RWPE2 (cell line): Measurements from ENCODE around the gene GOLT1B.

Experiments
- ATAC-seq: fragments of 200-7000 bp; cut with Tn5 transposase; 3 replicates; pipeline ENCODE4 v1.9.1; 2021; ENCODE audit warnings: low read depth
- DNase-seq: peaks from one replicate; pipeline ENCODE4 v3.0.0-alpha.2; 2020; ENCODE audit warnings: low spot score
- H3K27ac ChIP-seq: fragments of 450-650 bp; 2 replicates; pipeline ENCODE4 v1.5.1; 2017; ENCODE audit warnings: mild to moderate bottlenecking; ENCODE audit not compliant: poor library complexity, severe bottlenecking
- H3K27me3 ChIP-seq: fragments of 250-450 bp; sonication (Bioruptor Pico); 2 replicates; pipeline ENCODE4 v1.5.1; 2021; ENCODE audit warnings: mild to moderate bottlenecking, moderate library complexity; ENCODE audit not compliant: insufficient read depth, poor library complexity, severe bottlenecking
- H3K36me3 ChIP-seq: fragments of 250-450 bp; sonication (Bioruptor Pico); 2 replicates; pipeline ENCODE4 v1.5.1; 2020; ENCODE audit warnings: low read depth, mild to moderate bottlenecking, moderate library complexity
- H3K4me1 ChIP-seq: fragments of 250-450 bp; sonication (Bioruptor Pico); 2 replicates; pipeline ENCODE4 v1.5.1; 2021; ENCODE audit warnings: mild to moderate bottlenecking, moderate library complexity; ENCODE audit not compliant: insufficient read depth, poor library complexity, severe bottlenecking
- H3K4me3 ChIP-seq: fragments of 250-450 bp; sonication (Bioruptor Pico); 2 replicates; pipeline ENCODE4 v1.5.1; 2021; ENCODE audit warnings: mild to moderate bottlenecking, moderate library complexity; ENCODE audit not compliant: severe bottlenecking
- H3K9me3 ChIP-seq: fragments of 250-450 bp; sonication (Bioruptor Pico); 2 replicates; pipeline ENCODE4 v1.5.1; 2021; ENCODE audit warnings: mild to moderate bottlenecking, moderate library complexity; ENCODE audit not compliant: severe bottlenecking
- TF ChIP-seq, protein P1 (sequence below): fragments of 450-650 bp; IDR thresholded peaks from one replicate; pipeline ENCODE4 v1.5.1; 2017; ENCODE audit warnings: mild to moderate bottlenecking, moderate library complexity; ENCODE audit not compliant: poor library complexity, severe bottlenecking

The GOLT1B gene

GRCh38 chr12:21558100-21558679, 56.6 kb downstream of the GOLT1B start:
- no peak for ATAC-seq
- H3K4me3 ChIP-seq: no peak overlapping the region

GRCh38 chr12:21559855-21560569, 58.4 kb downstream of the GOLT1B start:
- peak overlapping the region; percentile 67 for H3K27ac ChIP-seq
- no peak for DNase-seq
- TF ChIP-seq, protein P1, sequence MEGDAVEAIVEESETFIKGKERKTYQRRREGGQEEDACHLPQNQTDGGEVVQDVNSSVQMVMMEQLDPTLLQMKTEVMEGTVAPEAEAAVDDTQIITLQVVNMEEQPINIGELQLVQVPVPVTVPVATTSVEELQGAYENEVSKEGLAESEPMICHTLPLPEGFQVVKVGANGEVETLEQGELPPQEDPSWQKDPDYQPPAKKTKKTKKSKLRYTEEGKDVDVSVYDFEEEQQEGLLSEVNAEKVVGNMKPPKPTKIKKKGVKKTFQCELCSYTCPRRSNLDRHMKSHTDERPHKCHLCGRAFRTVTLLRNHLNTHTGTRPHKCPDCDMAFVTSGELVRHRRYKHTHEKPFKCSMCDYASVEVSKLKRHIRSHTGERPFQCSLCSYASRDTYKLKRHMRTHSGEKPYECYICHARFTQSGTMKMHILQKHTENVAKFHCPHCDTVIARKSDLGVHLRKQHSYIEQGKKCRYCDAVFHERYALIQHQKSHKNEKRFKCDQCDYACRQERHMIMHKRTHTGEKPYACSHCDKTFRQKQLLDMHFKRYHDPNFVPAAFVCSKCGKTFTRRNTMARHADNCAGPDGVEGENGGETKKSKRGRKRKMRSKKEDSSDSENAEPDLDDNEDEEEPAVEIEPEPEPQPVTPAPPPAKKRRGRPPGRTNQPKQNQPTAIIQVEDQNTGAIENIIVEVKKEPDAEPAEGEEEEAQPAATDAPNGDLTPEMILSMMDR: no peak

More at GRCh38 chr12:21558100-21558679, 56.6 kb downstream of the GOLT1B start:
- Histone ChIP-seq H3K9me3 (no peaks in the 10 kb centered on the region), H3K4me1 (peaks cover 16% of the 10 kb centered on the region), H3K27me3 (no peaks in the 10 kb centered on the region), H3K27ac (no peak overlapping the region), H3K36me3 (no peaks in the 10 kb centered on the region)
- TF ChIP-seq, protein P1: no peak
- no peak for DNase-seq

GRCh38 chr12:21561158-21561557, 59.6 kb downstream of the GOLT1B start:
- Histone ChIP-seq H3K9me3 (no peaks in the 10 kb centered on the region), H3K4me1 (peaks cover 16% of the 10 kb centered on the region), H3K27ac (peak overlapping the region; percentile 67), H3K27me3 (no peaks in the 10 kb centered on the region), H3K36me3 (no peaks in the 10 kb centered on the region), H3K4me3 (no peak overlapping the region)
- ATAC-seq (no peak), DNase-seq (no peak)
- TF ChIP-seq, protein P1: no peak

More at GRCh38 chr12:21559855-21560569, 58.4 kb downstream of the GOLT1B start:
- Histone ChIP-seq H3K27me3 (no peaks in the 10 kb centered on the region), H3K9me3 (no peaks in the 10 kb centered on the region), H3K4me3 (no peak overlapping the region), H3K4me1 (peaks cover 16% of the 10 kb centered on the region), H3K36me3 (no peaks in the 10 kb centered on the region)
- ATAC-seq: peak; percentile 99

DNA sequence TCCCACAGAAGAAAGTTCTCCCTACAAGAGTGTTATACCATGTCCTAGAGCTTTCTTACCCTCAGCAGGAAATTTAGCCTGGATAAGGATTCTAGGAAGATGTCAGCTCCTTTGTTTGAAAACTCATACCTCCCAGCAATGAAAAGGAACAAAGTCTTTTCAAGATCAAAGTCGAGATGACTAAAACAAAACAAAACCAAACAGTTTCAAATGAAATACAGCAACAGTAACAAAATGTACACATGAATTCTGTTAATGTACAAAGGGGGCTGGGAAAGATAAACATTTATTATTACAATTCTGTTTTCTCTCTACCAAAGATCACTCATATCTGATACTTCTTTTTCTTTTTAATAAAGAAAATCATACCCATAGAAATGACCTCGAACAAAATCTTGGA, 61.3 kb downstream of the GOLT1B start:
- no peak overlapping the region for H3K4me3 ChIP-seq
- H3K4me1 ChIP-seq: peaks cover 16% of the 10 kb centered on the region
- H3K27me3 ChIP-seq: no peaks in the 10 kb centered on the region
- ATAC-seq (no peak), DNase-seq (no peak)
- H3K9me3 ChIP-seq: no peaks in the 10 kb centered on the region
- TF ChIP-seq, protein P1: no peak
- H3K27ac ChIP-seq: no peak overlapping the region
- H3K36me3 ChIP-seq: no peaks in the 10 kb centered on the region

GRCh38 chr12:21566223-21566906, 64.8 kb downstream of the GOLT1B start:
- Histone ChIP-seq H3K36me3 (no peaks in the 10 kb centered on the region), H3K27me3 (no peaks in the 10 kb centered on the region), H3K4me3 (no peak overlapping the region), H3K27ac (no peak overlapping the region), H3K9me3 (no peaks in the 10 kb centered on the region), H3K4me1 (no peaks in the 10 kb centered on the region)
- DNase-seq (no peak), ATAC-seq (no peak)
- TF ChIP-seq, protein P1: no peak
